ENCODE data around the gene PDXP.

GRCh38 chr22:37710675-37711074 lies 52.2 kb downstream of the PDXP start:
- no peak for TF ChIP-seq BRF1 (IDR thresholded peaks at IDR 0.05; ENCODE audit: borderline replicate concordance, extremely low read depth, insufficient read length)
- TF ChIP-seq ZBTB11 (CRISPR knock-in tag; IDR thresholded peaks at IDR 0.05) = no peak
